Cerebellar cortex (tissue), 1 donor: Measurements from ENCODE around the gene SLC28A2.
"Not testable (repeated sequence)": the region's sequence is repeated elsewhere in the genome, so short reads cannot be mapped to it uniquely, and the experiment has no call there.

Source experiments
- DNase-seq: peaks from one replicate; pipeline ENCODE4 v3.0.0-alpha.2; 2015; ENCODE audit warnings: low spot score

The SLC28A2 gene

GRCh38 chr15:45251888-45252287 lies at the start of gene SLC28A2:
Gene SLC28A2, plus strand, starts transcription at chr15:45252234. Its CDS starts 982 bp downstream, at chr15:45253216.
- no peak for DNase-seq

DNA sequence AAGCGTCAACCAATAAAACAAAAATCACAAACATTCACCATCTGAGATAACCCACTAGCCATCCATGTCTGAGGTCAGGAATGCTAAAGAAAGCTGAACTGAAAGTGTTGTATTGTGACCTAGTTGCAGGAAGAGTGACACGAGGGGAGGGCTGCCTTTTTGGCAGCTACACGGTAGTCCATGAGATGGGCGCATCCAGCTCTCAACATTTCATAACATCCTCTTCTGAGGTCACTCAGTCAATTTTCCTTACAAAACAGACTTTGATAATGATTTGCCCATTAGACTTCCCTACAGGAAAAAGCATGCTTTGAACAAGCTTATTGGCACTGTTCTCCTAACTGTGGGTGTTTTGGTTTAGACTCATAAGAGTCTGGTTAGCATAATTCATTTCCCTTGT lies 48.9 kb upstream of the SLC28A2 start:
- DNase-seq = no peak

DNA sequence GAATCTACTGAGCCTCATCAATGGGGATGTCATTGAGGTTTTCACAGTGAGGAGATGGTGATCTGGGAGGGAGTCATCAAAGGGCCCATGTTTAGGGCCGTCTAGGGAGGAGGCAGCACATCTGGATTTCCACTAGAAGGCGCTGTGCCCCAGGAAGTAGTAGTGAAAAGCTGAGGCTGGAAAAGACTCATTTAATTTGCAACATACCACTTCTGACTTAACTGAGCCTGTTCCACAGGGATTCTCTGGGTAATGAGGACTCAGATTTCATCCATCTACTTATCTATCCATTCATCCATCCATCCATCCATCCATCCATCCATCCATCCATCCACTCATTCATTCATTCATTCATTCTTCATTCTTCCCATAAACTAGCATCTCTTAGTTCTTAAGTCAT lies 46.8 kb upstream of the SLC28A2 start:
- DNase-seq = peak; percentile 65

- DNase-seq = no peak
Observed at GRCh38 chr15:45212493-45212892, 39.5 kb upstream of the SLC28A2 start.

DNA sequence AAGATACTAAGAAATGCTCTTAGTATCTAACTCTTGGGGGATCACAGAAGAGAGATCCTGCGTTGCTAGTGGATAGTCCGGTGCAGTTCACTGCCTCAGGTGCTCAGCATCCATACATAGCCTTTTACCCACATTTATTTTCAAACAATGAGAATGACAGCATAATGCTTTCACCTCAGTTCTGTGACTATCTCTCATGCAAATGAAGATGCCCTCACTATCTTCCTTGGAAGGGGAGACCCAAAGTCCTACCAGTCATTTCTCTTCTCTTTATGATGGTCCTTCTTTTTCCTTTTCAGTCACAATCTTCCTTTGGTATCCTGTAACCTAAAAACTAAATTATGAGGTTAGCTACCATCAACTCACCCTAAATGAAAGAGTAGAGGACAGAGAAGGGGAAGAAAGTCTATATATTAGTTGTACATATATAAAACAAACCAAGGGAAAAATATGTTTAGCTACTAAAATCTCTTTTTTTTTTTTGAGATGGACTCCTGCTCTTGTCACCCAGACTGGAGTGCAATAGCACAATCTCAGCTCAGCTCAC lies 30.9 kb upstream of the SLC28A2 start:
- DNase-seq = no peak

DNA sequence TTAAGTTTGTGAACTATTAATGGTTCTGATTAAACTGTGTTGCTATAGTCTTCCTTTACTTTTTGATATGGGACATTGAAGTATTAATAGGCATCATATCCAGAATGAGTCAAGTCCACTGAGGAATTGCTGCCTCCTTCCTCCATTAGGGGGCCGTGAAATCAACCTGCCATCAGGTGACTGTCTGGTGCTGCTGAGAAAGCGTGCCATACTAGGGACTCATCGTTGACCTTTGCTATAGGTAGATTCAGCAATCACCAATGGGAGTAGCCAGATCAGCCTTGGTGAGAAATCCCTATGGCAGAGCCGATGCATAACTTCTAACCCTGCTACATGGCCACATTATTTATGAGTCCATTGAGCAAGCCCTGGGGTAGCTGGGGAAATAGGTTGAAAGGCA lies 30.1 kb upstream of the SLC28A2 start:
- DNase-seq = no peak

DNA sequence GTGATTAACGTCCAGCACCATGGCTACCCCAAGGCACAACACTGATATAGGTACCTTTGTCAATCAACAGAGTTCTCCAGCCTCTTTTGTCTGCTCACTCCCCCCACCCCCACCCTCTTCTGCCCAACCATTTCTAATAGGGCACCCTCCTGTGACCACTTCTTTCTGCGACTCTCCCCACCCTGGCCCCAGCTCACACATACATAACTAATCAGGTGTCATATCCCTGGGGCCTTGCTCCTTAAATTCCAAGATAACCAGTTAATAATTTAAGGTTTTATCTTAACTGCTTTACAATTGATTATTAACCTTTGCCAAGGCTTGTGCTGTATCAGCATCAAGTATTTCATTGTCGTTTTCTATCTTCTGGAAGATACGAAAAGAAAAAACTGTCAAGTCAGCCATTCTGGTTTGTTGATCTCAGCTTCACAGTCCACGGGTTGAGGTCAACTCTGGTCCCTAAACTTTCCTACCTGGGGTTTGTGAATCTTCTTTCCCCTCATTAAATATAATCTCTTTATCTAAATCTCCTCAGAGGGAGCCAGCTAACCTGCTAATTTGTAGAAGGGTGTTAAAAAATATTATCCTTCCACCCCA lies 27.3 kb upstream of the SLC28A2 start:
- no peak for DNase-seq

GRCh38 chr15:45225506-45226273 lies 26.3 kb upstream of the SLC28A2 start:
- no peak for DNase-seq

DNA sequence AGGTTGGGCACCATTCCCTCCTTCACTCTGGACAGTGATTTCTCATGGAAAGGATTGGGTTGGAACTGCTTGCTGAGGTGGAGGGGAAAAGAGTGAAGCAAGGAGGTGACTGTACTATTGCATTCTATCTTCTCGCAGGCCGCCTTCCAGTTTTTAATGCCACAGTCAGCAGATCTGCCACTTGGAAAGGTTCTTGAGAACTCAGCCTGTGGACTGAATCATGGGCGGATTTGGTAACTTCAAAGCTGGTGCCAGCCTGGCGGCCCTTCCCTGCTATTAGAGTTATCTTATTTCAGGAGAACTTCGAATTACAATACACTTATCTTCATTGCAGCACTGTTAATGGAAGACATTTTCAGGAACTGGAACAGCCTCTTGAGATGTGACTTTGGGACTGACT lies 23.1 kb upstream of the SLC28A2 start:
- no peak for DNase-seq

GRCh38 chr15:45230245-45230965 lies 21.6 kb upstream of the SLC28A2 start:
- DNase-seq = no peak

GRCh38 chr15:45231132-45231531 lies 20.9 kb upstream of the SLC28A2 start:
- DNase-seq = no peak

GRCh38 chr15:45231864-45232562 lies 20.0 kb upstream of the SLC28A2 start:
- DNase-seq = no peak

- DNase-seq = no peak
Observed at GRCh38 chr15:45234562-45235235, 17.3 kb upstream of the SLC28A2 start.

DNA sequence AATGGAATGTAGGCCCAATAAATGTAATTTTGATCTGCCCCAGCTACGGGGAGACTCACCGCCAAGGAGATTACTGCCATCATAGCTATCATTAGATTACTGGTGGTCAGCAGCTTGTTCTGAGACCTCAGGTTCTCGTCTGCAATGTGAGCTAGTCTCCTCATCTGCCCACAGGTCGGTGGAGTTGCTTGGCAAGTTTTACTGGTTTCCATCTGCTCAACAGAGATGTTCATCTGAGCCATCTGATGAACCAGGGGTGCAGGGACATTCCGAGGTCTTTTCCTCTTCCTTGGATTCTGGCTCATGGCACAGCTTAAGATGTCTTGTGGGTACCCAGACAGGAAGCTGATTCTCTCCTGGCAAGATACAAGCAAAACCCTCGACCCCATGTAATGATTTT lies 15.2 kb upstream of the SLC28A2 start:
- DNase-seq = not testable (repeated sequence)

DNA sequence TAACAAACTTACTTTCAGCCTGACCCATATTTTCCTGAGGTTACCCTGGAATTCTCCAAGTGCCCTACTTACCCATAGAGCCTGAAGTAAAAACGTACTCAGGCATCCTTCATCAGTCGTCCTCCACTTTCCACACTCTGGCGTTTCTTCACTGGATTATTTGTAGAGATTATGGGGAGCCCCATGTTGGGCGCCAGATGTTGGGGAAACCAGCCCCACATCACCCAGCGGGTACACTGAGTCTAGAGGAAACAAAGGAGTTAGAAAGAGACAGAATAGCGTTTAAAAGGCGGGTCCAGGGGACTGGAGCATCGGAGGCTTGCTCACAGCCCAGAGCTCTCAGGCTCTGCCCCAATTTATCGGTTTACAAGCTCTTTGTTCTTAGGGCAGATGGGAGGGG lies 9.7 kb upstream of the SLC28A2 start:
- no peak for DNase-seq

GRCh38 chr15:45249125-45249780 lies 2.8 kb upstream of the SLC28A2 start:
- DNase-seq = no peak

DNA sequence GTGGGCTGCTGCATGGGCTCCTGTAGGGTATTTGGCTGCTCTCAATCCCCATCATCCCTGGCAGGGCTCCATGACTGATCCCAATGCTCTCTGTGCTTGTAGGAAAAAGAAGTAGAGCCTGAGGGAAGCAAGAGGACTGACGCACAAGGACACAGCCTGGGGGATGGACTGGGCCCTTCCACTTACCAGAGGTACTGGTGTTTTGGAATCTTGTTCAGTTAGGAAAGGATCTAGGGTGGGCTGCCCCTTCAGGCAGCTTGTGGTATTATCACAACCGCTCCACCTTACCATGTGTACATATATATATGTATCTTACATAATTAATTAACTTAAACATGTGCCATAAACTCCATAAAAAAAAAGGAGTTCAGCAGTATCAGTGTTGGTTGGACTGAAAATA lies 1.3 kb downstream of the SLC28A2 start:
- DNase-seq = no peak

- no peak for DNase-seq
Observed at GRCh38 chr15:45254405-45254804, 2.4 kb downstream of the SLC28A2 start.

GRCh38 chr15:45254824-45255223 lies 2.8 kb downstream of the SLC28A2 start:
- DNase-seq = not testable (repeated sequence)

DNA sequence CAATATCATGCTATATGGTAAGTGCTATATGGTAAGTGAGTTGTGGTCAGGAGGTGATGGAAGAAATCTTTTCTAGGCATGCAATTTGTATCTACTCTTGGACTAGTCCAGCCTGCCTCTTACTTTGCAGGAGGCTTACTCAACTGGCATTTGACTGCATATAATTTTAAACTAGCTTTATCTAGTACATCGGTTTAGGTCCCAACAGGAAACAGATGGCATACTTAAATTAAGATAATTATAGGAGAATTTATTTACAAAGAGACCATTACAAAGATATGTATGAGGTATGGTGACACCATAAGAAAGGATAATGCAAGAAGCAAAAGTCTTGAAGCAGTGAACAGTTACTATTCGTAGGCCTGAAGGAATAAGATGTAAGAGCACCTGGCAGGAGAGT lies 7.8 kb downstream of the SLC28A2 start:
- DNase-seq = no peak

DNA sequence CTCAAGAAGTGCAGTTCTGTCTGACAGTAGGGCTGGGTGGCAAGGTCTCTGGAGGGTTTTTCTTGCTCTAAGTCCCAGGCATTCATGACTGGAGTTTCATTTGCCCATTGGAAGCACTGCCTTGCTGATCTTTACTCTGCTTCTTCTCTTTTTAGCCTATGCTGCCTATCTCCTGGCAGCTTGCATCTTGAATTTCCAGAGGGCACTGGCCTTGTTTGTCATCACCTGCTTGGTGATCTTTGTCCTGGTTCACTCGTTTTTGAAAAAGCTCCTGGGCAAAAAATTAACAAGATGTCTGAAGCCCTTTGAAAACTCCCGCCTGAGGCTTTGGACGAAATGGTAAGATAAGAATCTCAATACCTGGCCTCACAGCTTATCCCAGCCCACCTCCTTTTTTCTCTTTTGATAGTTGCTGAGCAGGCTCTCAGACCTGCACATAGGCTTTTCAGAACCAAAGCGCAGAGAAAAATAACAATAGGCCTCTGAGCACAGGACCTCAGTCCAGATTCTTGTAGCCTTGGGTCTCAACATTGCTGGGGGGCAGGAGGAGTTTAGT lies 10.9 kb downstream of the SLC28A2 start:
- no peak for DNase-seq
